WTC11 (cell line): ENCODE measurements around the gene PDE4B. TPM values are rescaled to one million over a fixed set of nuclear protein-coding genes. Genes with fewer than 3 reads are reported as not detected.

Source experiments
- ATAC-seq: fragments of 200-7000 bp; cut with Tn5 transposase; 2 replicates; pipeline ENCODE4 v1.10.0; 2021; ENCODE audit warnings: mild to moderate bottlenecking, moderate library complexity
- CTCF ChIA-PET: fragments of 300-600 bp; sonication (Branson Sonifier 250); formaldehyde crosslinking; loops from one replicate; lab custom pipeline; 2021; ENCODE audit warnings: antibody characterized with exemption; lab: Charles Lee
- POLR2A ChIA-PET: fragments of 350-600 bp; sonication (Branson Sonifier 250); formaldehyde crosslinking; loops from one replicate; lab custom pipeline; 2021; ENCODE audit warnings: antibody characterized with exemption; lab: Charles Lee
- DNase-seq: peaks from one replicate; pipeline ENCODE4 v3.0.0; 2021; ENCODE audit warnings: low spot score
- H3K27ac Mint-ChIP-seq: 2 replicates; pipeline ENCODE4 v1.8.0; 2021; ENCODE audit warnings: mixed read lengths
- H3K27me3 Mint-ChIP-seq: 2 replicates; pipeline ENCODE4 v1.8.0; 2021; ENCODE audit warnings: low read depth, mild to moderate bottlenecking, moderate library complexity, mixed read lengths
- H3K36me3 Mint-ChIP-seq: 2 replicates; pipeline ENCODE4 v1.8.0; 2021; ENCODE audit warnings: mixed read lengths
- H3K4me1 Mint-ChIP-seq: 2 replicates; pipeline ENCODE4 v1.8.0; 2022; ENCODE audit warnings: mixed read lengths
- H3K4me3 Mint-ChIP-seq: 2 replicates; pipeline ENCODE4 v1.8.0; 2021; ENCODE audit warnings: mild to moderate bottlenecking, moderate library complexity, mixed read lengths
- H3K9me3 Mint-ChIP-seq: 2 replicates; pipeline ENCODE4 v1.8.0; 2021; ENCODE audit warnings: mixed read lengths
- ATF1 ChIP-seq: sonication (generic); formaldehyde crosslinking; IDR thresholded peaks from 2 replicates; pipeline ENCODE4 v1.8.1; 2023; ENCODE audit warnings: mild to moderate bottlenecking, moderate library complexity, missing genetic modification reagents
- EMX1 ChIP-seq: fragments of 250-450 bp; sonication (Bioruptor Pico); IDR thresholded peaks from 2 replicates; pipeline ENCODE4 v1.8.0; 2021; ENCODE audit warnings: mild to moderate bottlenecking
- ESRRA ChIP-seq: sonication (generic); formaldehyde crosslinking; IDR thresholded peaks from 2 replicates; pipeline ENCODE4 v1.8.1; 2022; ENCODE audit warnings: mild to moderate bottlenecking, missing genetic modification reagents, borderline replicate concordance
- FOXJ3 ChIP-seq: sonication (generic); formaldehyde crosslinking; IDR thresholded peaks from 2 replicates; pipeline ENCODE4 v1.9.0; 2021; ENCODE audit warnings: missing genetic modification reagents, mild to moderate bottlenecking, borderline replicate concordance
- FOXP1 ChIP-seq: sonication (generic); formaldehyde crosslinking; IDR thresholded peaks from 2 replicates; pipeline ENCODE4 v1.8.0; 2022; ENCODE audit warnings: missing genetic modification reagents, mild to moderate bottlenecking, moderate library complexity, borderline replicate concordance
- IRF2 ChIP-seq: sonication (generic); formaldehyde crosslinking; IDR thresholded peaks from 2 replicates; pipeline ENCODE4 v1.8.0; 2022; ENCODE audit warnings: low read depth, missing genetic modification reagents, borderline replicate concordance
- JAZF1 ChIP-seq: fragments of 250-450 bp; sonication (Bioruptor Pico); IDR thresholded peaks from 2 replicates; pipeline ENCODE4 v1.9.0; 2021; ENCODE audit warnings: moderate library complexity, mild to moderate bottlenecking, inconsistent platforms
- MXD4 ChIP-seq: fragments of 250-450 bp; sonication (Bioruptor Pico); IDR thresholded peaks from 2 replicates; pipeline ENCODE4 v1.8.0; 2021; ENCODE audit warnings: mild to moderate bottlenecking, moderate library complexity, borderline replicate concordance
- NFE2L1 ChIP-seq: sonication (generic); formaldehyde crosslinking; IDR thresholded peaks from 2 replicates; pipeline ENCODE4 v1.8.1; 2023; ENCODE audit warnings: missing genetic modification reagents
- NR3C1 ChIP-seq: sonication (generic); formaldehyde crosslinking; conservative IDR thresholded peaks from 2 replicates; pipeline ENCODE4 v1.8.1; 2023; ENCODE audit warnings: low read depth, mild to moderate bottlenecking, missing genetic modification reagents
- RORB ChIP-seq: fragments of 250-450 bp; sonication (Bioruptor Pico); IDR thresholded peaks from 2 replicates; pipeline ENCODE4 v1.9.0; 2021; ENCODE audit warnings: mild to moderate bottlenecking
- total RNA-seq: library from RNA; stranded (reverse); gene quantifications from 3 replicates; pipeline ENCODE4 v1.2.3, GENCODE V29; 2021
- TF ChIP-seq, protein P1 (sequence below): sonication (generic); formaldehyde crosslinking; IDR thresholded peaks from 2 replicates; pipeline ENCODE4 v1.8.1; 2022; ENCODE audit warnings: low read depth, missing genetic modification reagents, borderline replicate concordance
- TF ChIP-seq, protein P2 (sequence below): fragments of 200-600 bp; IDR thresholded peaks from 2 replicates; pipeline ENCODE4 v1.8.0; 2022; ENCODE audit warnings: antibody characterized with exemption
- TF ChIP-seq, protein P3 (sequence below): sonication (generic); formaldehyde crosslinking; IDR thresholded peaks from 2 replicates; pipeline ENCODE4 v1.8.1; 2022; ENCODE audit warnings: mild to moderate bottlenecking, moderate library complexity, missing genetic modification reagents
- TF ChIP-seq, protein P4 (sequence below): sonication (generic); formaldehyde crosslinking; IDR thresholded peaks from 2 replicates; pipeline ENCODE4 v1.8.1; 2023; ENCODE audit warnings: mild to moderate bottlenecking, missing genetic modification reagents
- TF ChIP-seq, protein P5 (sequence below): sonication (generic); formaldehyde crosslinking; IDR thresholded peaks from 2 replicates; pipeline ENCODE4 v1.8.0; 2022; ENCODE audit warnings: mild to moderate bottlenecking, missing genetic modification reagents
- TF ChIP-seq, protein P6 (sequence below): sonication (generic); formaldehyde crosslinking; IDR thresholded peaks from 2 replicates; pipeline ENCODE4 v1.8.1; 2023; ENCODE audit warnings: mild to moderate bottlenecking, missing genetic modification reagents, borderline replicate concordance

Gene PDE4B
- total RNA-seq, 1 experiment from 2014 or later = 8.0 TPM

DNA sequence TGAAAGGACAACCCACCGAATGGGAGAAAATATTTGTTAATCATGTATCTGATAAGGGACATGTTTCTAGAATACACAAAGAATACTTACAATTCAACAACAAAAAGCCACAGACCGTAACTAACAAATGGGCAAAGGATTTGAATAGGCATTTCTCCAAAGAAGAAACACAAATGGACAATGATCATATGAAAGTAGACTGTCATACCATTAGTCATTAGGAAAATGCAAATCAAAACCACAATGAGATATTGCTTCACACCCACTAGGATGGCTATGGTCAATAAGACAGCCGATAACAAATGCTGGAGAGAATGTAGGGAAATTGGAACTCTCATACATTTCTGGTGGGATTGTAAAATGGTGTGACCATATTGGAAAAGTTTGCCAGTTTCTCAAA is 374.1 kb downstream of the PDE4B start:
- Mint-ChIP-seq H3K27ac (no peak overlapping the region), H3K36me3 (no peaks in the 10 kb centered on the region), H3K4me3 (no peak overlapping the region), H3K4me1 (peaks cover 4% of the 10 kb centered on the region), H3K27me3 (no peaks in the 10 kb centered on the region), H3K9me3 (peaks cover 6% of the 10 kb centered on the region; the same call in 1 of the 2 replicates)
- ChIA-PET CTCF (no interaction called here), POLR2A (no interaction called here)
- DNase-seq (no peak), ATAC-seq (no peak)
- no peak for TF ChIP-seq FOXJ3
- TF ChIP-seq, protein P1, sequence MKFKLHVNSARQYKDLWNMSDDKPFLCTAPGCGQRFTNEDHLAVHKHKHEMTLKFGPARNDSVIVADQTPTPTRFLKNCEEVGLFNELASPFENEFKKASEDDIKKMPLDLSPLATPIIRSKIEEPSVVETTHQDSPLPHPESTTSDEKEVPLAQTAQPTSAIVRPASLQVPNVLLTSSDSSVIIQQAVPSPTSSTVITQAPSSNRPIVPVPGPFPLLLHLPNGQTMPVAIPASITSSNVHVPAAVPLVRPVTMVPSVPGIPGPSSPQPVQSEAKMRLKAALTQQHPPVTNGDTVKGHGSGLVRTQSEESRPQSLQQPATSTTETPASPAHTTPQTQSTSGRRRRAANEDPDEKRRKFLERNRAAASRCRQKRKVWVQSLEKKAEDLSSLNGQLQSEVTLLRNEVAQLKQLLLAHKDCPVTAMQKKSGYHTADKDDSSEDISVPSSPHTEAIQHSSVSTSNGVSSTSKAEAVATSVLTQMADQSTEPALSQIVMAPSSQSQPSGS (CRISPR knock-in tag) = no peak
- no peak for TF ChIP-seq RORB
- TF ChIP-seq NFE2L1 (CRISPR knock-in tag) = no peak
- no peak for TF ChIP-seq JAZF1 (CRISPR knock-in tag)
- no peak for TF ChIP-seq NR3C1 (CRISPR knock-in tag)
- TF ChIP-seq FOXP1 = no peak
- TF ChIP-seq, protein P2, sequence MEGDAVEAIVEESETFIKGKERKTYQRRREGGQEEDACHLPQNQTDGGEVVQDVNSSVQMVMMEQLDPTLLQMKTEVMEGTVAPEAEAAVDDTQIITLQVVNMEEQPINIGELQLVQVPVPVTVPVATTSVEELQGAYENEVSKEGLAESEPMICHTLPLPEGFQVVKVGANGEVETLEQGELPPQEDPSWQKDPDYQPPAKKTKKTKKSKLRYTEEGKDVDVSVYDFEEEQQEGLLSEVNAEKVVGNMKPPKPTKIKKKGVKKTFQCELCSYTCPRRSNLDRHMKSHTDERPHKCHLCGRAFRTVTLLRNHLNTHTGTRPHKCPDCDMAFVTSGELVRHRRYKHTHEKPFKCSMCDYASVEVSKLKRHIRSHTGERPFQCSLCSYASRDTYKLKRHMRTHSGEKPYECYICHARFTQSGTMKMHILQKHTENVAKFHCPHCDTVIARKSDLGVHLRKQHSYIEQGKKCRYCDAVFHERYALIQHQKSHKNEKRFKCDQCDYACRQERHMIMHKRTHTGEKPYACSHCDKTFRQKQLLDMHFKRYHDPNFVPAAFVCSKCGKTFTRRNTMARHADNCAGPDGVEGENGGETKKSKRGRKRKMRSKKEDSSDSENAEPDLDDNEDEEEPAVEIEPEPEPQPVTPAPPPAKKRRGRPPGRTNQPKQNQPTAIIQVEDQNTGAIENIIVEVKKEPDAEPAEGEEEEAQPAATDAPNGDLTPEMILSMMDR = no peak
- TF ChIP-seq, protein P3, sequence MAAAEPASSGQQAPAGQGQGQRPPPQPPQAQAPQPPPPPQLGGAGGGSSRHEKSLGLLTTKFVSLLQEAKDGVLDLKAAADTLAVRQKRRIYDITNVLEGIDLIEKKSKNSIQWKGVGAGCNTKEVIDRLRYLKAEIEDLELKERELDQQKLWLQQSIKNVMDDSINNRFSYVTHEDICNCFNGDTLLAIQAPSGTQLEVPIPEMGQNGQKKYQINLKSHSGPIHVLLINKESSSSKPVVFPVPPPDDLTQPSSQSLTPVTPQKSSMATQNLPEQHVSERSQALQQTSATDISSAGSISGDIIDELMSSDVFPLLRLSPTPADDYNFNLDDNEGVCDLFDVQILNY (CRISPR knock-in tag) = no peak

DNA sequence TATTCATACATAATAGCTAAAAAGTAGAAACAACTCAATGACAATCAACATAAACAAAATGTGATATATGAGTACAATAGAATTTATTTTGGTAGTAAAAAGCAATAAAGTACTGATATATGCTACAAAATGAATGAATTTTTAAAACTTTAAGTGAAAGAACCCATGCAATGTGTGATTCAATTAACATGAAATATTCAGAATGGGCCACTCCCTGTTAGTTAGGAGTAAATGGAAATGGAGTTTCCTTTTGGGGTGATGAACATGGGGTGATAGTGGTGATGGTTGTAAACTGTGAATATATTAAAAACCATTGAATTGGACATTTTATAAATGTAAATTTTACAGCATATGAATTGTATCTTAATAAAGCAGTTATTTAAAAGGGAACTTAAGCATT is 374.6 kb downstream of the PDE4B start:
- TF ChIP-seq, protein P4, sequence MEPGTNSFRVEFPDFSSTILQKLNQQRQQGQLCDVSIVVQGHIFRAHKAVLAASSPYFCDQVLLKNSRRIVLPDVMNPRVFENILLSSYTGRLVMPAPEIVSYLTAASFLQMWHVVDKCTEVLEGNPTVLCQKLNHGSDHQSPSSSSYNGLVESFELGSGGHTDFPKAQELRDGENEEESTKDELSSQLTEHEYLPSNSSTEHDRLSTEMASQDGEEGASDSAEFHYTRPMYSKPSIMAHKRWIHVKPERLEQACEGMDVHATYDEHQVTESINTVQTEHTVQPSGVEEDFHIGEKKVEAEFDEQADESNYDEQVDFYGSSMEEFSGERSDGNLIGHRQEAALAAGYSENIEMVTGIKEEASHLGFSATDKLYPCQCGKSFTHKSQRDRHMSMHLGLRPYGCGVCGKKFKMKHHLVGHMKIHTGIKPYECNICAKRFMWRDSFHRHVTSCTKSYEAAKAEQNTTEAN (CRISPR knock-in tag) = no peak
- TF ChIP-seq ESRRA (no peak), EMX1 (CRISPR knock-in tag) (no peak), IRF2 (CRISPR knock-in tag) (no peak), ATF1 (CRISPR knock-in tag) (no peak), MXD4 (CRISPR knock-in tag) (no peak)
- TF ChIP-seq, protein P5, sequence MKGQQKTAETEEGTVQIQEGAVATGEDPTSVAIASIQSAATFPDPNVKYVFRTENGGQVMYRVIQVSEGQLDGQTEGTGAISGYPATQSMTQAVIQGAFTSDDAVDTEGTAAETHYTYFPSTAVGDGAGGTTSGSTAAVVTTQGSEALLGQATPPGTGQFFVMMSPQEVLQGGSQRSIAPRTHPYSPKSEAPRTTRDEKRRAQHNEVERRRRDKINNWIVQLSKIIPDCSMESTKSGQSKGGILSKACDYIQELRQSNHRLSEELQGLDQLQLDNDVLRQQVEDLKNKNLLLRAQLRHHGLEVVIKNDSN (CRISPR knock-in tag) = no peak
- TF ChIP-seq, protein P6, sequence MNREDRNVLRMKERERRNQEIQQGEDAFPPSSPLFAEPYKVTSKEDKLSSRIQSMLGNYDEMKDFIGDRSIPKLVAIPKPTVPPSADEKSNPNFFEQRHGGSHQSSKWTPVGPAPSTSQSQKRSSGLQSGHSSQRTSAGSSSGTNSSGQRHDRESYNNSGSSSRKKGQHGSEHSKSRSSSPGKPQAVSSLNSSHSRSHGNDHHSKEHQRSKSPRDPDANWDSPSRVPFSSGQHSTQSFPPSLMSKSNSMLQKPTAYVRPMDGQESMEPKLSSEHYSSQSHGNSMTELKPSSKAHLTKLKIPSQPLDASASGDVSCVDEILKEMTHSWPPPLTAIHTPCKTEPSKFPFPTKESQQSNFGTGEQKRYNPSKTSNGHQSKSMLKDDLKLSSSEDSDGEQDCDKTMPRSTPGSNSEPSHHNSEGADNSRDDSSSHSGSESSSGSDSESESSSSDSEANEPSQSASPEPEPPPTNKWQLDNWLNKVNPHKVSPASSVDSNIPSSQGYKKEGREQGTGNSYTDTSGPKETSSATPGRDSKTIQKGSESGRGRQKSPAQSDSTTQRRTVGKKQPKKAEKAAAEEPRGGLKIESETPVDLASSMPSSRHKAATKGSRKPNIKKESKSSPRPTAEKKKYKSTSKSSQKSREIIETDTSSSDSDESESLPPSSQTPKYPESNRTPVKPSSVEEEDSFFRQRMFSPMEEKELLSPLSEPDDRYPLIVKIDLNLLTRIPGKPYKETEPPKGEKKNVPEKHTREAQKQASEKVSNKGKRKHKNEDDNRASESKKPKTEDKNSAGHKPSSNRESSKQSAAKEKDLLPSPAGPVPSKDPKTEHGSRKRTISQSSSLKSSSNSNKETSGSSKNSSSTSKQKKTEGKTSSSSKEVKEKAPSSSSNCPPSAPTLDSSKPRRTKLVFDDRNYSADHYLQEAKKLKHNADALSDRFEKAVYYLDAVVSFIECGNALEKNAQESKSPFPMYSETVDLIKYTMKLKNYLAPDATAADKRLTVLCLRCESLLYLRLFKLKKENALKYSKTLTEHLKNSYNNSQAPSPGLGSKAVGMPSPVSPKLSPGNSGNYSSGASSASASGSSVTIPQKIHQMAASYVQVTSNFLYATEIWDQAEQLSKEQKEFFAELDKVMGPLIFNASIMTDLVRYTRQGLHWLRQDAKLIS (CRISPR knock-in tag) = no peak
- TF ChIP-seq, all 79 proteins: peak for 0
- Mint-ChIP-seq H3K27me3 (no peaks in the 10 kb centered on the region), H3K4me3 (no peak overlapping the region), H3K4me1 (peaks cover 4% of the 10 kb centered on the region), H3K36me3 (no peaks in the 10 kb centered on the region), H3K27ac (no peak overlapping the region), H3K9me3 (peaks cover 6% of the 10 kb centered on the region; the same call in 1 of the 2 replicates)
- POLR2A ChIA-PET = no interaction called here
- CTCF ChIA-PET = no interaction called here
- ATAC-seq (no peak), DNase-seq (no peak)
